Esophagus muscularis mucosa (tissue), 4 donors: ENCODE results near the gene HNRNPLL.

Experiments used
- EP300 ChIP-seq: sonication (generic); formaldehyde crosslinking; IDR thresholded peaks from one replicate; pipeline ENCODE4 v1.6.1; 2017; ENCODE audit warnings: antibody characterized with exemption
- POLR2A ChIP-seq: fragments of 450-650 bp; IDR thresholded peaks from one replicate; pipeline ENCODE4 v1.6.1; 2017; ENCODE audit warnings: antibody characterized with exemption, moderate library complexity, mild to moderate bottlenecking, low read depth
- POLR2AphosphoS5 ChIP-seq, 2 donors: sonication (generic); formaldehyde crosslinking; IDR thresholded peaks; one replicate each; pipeline ENCODE4 v1.6.1; 2017; ENCODE audit warnings: antibody characterized with exemption in 2 of 2
- TF ChIP-seq, protein P1 (sequence below), 3 experiments: fragments of 200-600 bp in 2 of 3; fragments of 450-650 bp in 1 of 3; sonication (generic) in 2 of 3; IDR thresholded peaks; one replicate each; pipeline ENCODE4 v1.5.1; 2017 to 2019; ENCODE audit warnings: antibody characterized with exemption in 3 of 3, mild to moderate bottlenecking in 2 of 3, moderate library complexity in 1 of 3

- TF ChIP-seq, protein P1, sequence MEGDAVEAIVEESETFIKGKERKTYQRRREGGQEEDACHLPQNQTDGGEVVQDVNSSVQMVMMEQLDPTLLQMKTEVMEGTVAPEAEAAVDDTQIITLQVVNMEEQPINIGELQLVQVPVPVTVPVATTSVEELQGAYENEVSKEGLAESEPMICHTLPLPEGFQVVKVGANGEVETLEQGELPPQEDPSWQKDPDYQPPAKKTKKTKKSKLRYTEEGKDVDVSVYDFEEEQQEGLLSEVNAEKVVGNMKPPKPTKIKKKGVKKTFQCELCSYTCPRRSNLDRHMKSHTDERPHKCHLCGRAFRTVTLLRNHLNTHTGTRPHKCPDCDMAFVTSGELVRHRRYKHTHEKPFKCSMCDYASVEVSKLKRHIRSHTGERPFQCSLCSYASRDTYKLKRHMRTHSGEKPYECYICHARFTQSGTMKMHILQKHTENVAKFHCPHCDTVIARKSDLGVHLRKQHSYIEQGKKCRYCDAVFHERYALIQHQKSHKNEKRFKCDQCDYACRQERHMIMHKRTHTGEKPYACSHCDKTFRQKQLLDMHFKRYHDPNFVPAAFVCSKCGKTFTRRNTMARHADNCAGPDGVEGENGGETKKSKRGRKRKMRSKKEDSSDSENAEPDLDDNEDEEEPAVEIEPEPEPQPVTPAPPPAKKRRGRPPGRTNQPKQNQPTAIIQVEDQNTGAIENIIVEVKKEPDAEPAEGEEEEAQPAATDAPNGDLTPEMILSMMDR (IDR thresholded peaks at IDR 0.05) = no peak
- no peak for TF ChIP-seq POLR2A
- TF ChIP-seq POLR2AphosphoS5 (IDR thresholded peaks at IDR 0.05) = no peak
- TF ChIP-seq EP300 = no peak
Observed at GRCh38 chr2:38592951-38593350, 9.8 kb downstream of the HNRNPLL start.
